HG02884 (cell line): ENCODE data around the gene KRTAP10-3.
"Not testable (repeated sequence)": the region's sequence is repeated elsewhere in the genome, so short reads cannot be mapped to it uniquely, and the experiment has no call there.

Experiments
- ATAC-seq: cut with Tn5 transposase; IDR thresholded peaks from one replicate; pipeline ENCODE4 v1.9.1; 2021; ENCODE audit warnings: mild to moderate bottlenecking, moderate library complexity; ENCODE audit not compliant: unreplicated experiment

KRTAP10-3 gene

GRCh38 chr21:44550285-44550684, 8.3 kb downstream of the KRTAP10-3 start:
- ATAC-seq, result not testable (repeated sequence)

GRCh38 chr21:44549525-44550211, 8.9 kb downstream of the KRTAP10-3 start:
- ATAC-seq, result no peak

- no peak for ATAC-seq
These were observed 9.7 kb downstream of the KRTAP10-3 start for GRCh38 chr21:44548922-44549321.

DNA sequence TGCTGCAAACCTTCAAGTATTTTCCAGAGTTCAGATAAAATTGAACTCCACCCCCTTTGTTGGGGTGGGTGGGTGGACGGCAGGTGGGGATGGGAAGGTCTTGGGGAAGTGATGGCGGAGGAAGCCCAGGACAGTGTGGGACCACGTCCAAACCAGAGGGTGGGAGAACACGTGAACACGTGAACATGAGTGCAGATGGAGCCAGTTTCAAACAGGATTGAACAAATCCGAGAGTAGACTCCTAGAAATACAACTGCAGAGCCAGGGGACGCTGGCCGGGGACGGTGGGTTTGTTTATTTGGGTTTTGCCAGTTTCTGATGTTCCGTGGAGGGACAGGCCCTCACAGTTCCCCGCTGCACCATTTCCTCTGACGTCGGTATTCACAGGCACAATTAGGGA, 10.2 kb downstream of the KRTAP10-3 start:
- no peak for ATAC-seq

DNA sequence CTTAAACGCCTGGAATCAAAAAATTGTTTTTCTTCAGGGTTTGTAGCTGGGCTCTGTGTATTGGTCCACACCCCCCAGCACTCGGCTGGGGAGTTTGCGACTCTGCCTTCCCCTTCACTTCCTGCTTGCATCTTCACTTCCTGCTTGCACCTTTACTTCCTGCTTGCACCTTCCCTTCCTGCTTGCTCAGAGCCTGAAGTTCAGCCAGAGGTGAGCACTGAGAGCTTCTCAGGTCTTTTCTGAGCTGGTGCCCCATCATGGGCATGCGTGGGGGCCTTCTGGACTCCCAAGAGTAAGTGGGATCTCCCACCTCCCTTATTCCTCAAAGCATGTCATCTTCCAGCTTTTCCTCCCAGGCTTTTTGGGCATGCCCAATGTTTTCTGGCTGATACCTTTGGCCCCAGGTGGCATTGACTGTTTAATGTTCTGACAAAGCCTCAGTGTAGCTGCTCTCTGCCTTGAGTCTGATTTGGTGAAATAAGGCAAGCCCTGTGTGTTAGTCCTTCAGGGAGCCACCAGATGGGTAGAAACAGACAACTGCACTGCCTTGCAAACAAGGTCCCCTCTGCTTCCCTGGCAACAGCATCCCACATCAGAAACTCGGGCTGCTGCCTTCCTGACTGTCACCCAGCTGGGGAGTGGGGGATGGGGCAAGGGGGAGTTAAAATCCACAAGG, 10.8 kb downstream of the KRTAP10-3 start:
- no peak for ATAC-seq

- no peak for ATAC-seq
These were observed 14.0 kb downstream of the KRTAP10-3 start for GRCh38 chr21:44544566-44544965.

DNA sequence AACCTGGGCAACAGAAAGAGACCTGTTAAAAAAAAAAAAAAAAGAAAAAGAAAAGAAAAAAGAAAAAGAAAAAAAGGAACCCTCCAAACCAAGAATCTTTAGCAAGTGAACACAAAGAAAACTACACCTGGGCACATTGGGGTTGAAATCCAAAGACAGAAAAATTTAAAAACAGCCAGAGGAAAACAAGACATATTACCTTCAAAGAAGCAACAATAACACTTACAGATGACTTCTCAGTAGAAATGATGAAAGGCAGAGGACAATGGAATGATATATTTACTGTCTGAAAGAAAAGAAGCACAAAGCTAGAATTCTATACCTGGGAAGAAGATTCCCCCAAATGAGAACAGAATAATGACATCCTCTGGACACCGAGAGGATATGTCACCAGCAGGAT, 15.9 kb downstream of the KRTAP10-3 start:
- no peak for ATAC-seq

- no peak for ATAC-seq
These were observed 17.8 kb downstream of the KRTAP10-3 start for GRCh38 chr21:44540741-44541288.

DNA sequence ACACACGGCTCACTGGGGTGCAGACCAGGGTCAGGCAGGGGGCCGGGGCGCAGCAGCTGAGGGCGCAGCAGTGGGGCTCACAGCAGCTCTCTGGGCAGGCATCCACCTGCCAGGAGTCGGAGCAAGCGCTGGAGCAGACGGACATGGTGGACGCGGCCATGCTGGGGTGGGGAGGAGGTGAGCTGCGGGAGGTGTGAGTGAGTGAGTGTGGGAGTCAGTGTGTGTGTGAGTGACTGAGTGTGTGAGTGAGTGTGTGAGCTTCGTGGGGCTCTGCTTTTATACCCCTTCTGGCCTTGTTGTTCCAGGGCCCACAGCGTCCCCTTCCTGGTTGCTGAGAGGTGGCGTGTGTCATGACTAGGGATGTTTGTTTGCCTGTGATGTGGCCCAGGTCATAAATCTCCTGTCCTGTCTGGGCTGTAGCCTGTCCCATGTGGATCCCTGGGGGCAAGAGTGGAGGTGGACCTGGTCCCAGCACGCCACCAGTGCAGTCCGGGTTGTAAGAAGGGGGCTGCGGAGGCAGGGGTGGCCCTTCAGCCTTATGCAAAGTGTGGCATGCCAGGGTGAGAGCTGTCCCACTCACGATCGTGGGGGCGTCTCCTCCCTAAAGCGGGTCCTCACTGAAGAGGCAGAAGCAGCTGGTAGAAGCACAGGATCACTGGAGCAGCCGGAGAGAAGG, 18.5 kb downstream of the KRTAP10-3 start, which contains the start of gene KRTAP10-1:
Gene KRTAP10-1, minus strand, starts transcription at position 205 of the 676 bp plus-strand sequence. Its CDS starts 45 bp downstream, at position 160.
- no peak for ATAC-seq

- ATAC-seq, result no peak
These were observed 19.5 kb downstream of the KRTAP10-3 start for GRCh38 chr21:44539046-44539445.

DNA sequence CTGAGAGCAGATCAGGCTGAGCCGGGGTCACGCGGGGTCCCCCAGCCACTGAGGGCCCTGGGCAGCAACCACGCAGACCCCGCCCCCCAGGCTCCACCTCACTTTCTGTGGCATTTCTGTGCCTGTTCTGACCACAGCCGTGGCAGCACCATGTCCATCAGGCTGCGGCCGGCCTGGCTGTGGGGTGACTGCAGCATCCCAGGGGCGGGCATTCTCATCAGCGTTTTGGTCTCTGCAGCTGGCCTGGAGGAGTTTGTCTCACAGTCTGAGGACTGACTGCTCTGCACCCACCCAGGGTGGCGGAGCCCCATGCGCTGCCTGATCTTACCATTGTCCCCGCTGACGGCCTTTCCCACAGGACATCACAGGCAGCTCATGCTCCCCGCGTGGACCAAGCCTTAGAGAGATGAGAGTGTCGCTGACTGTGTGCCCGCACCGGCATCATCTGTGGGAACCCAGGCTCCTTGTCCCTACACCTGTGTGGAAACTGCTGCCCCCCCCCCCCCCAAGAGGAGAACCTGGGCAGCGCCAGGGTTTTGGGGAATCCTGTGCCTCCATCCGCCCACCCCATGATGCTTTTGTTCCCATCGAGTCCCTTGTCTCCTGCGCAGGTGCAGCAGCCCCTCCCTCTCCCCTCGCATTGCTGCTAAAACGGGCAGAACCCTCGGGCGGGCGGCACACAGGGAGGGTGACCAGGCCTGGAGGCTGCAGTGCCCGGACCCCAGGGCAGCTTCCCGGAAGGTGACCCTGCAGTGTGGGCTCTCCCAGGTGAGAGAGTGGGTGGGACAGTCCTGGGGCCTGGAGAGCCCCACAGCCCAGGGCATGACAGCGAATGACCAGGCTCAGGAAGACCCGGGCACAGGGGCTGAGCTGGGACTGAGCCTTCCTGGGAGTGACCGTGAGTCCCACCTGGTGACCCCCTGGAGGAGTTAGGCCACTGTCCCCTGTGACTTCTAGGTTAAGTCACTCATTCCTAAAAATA, 20.4 kb downstream of the KRTAP10-3 start:
- ATAC-seq, result no peak

DNA sequence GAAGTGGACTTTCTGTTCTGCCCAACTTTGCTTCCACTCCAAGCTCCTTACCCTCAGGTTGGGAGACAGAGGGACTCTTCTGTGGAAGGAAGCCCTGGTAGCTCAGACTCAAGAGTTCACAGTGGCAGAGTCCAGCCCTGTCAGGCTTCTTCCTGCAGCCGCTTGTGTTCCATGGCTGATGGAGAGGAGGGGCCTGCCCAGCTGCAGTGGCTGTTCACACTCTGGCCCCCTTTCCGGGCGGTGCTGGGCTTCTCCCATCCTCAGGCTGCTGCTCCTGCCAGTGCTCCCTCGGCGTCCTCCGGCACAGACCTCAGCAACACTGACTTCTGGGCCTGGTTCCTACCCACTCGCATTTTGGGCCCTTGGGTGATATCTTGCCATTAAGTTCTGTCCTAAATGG, 22.6 kb downstream of the KRTAP10-3 start:
- no peak for ATAC-seq

DNA sequence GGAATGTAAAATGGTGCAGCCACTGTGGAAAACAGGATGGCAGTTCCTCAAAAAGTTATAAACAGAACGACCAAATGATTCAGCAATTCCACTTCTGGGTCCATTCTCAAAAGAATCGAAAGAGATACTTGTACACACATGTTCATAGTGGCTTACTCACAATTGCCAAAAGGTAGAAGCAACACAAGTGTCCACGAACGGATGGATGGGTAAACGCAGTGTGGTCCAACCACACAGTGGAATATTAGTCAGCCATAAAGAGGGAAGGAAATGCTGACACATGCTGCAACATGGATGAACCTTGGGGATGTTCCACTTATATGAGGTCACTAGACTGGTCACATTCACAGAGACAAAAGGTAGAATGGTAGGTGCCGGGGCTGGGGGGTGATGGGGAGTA, 23.9 kb downstream of the KRTAP10-3 start:
- ATAC-seq, result no peak

DNA sequence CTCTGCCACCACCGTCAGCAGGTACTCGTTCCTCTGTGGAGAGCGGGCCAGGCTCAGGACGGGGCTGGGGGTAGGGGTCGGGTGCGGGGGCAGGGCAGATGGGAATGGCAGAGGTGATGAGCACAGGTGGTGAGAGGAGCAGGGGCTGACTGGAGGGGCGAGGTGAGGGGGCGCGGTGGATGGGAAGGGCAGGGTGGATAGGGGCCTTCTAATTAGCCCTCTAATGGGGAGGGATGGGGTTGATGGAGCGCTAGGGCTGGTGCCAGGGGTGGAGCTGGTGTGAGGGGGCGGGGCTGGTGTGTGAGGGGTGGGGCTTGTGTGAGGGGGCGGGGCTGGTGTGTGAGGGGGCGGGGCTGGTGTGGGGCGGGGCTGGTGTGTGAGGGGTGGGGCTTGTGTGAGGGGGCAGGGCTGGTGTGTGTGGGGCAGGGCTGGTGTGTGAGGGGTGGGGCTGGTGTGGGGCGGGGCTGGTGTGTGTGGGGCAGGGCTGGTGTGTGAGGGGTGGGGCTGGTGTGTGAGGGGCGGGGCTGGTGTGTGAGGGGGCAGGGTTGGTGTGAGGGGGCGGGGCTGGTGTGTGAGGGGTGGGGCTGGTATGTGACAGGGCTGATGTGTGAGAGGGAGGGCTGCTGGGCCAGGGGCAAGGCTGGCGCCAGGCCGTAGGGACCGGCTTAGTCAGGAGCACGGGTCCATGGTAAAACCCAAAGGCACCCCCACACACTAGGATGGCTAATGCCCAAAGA, 24.5 kb downstream of the KRTAP10-3 start:
- no peak for ATAC-seq

- ATAC-seq, result no peak
These were observed 25.3 kb downstream of the KRTAP10-3 start for GRCh38 chr21:44533121-44533890.

- ATAC-seq, result no peak
These were observed 25.9 kb downstream of the KRTAP10-3 start for GRCh38 chr21:44532712-44533111.

DNA sequence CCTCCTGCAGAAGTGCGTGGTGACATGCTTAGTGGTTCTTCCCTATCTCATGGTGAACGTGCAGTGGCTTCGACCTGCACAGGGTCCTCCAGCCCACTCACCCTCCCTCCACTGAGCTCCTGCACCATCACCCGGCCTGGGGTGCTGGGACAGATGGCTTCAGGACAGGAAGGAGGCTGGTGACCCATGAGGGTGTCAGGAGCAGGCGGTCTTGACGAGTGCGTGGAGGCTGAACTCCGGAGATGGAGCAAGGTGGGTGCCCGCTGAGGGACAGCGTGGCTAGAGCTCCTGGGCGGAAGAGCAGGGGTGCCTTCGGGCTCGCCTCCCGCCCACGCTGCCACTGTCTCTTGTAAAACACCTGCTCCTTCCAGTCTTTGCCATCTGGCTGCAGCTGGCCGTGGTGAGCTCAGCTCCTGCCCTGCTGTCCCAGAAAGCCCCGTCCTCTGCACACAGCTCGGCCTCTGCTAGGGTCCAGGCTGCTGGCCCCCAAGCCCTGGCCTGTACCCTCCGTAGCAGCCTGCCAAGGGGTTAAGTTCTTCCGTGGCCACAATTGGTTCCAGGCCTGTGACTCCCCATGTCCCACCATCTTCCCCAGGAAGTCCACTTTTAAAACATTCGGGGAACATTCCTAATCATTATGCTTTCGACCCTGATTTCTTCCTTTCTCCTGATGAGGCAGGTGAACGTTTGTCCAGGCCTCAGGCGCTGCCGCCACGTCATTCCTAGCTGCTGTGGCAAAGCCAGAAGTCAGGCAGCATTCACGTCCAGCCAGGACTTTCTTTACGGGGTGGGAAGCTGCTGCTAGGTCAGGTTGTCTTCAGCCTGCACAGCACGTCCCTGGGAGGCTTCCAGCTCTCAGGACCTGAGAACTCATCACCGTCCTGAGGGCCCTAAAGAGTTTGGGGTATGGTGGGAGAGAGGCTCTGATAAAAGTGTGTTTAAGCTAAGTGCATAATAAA, 26.7 kb downstream of the KRTAP10-3 start:
- ATAC-seq, result no peak
